ENCODE data around the gene ATP8A2.

- TF ChIP-seq EP300 (IDR thresholded peaks at IDR 0.05) (no peak), POLR2A (IDR thresholded peaks at IDR 0.05) (no peak)
These were observed 404.9 kb downstream of the ATP8A2 start for GRCh38 chr13:25776722-25777121.
